HEK293 (cell line): ENCODE data around the gene SPP2.

Experiments
- YY1 ChIP-seq: fragments of 450-650 bp; formaldehyde crosslinking; IDR thresholded peaks from 2 replicates; pipeline ENCODE4 v1.5.1; 2018; ENCODE audit warnings: missing biosample characterization, missing genetic modification characterization
- ZFP37 ChIP-seq: fragments of 450-650 bp; formaldehyde crosslinking; IDR thresholded peaks from 2 replicates; pipeline ENCODE4 v1.5.1; 2016; ENCODE audit warnings: missing biosample characterization, missing genetic modification characterization
- ZNF423 ChIP-seq: fragments of 450-650 bp; formaldehyde crosslinking; IDR thresholded peaks from 2 replicates; pipeline ENCODE4 v1.5.1; 2016; ENCODE audit warnings: missing biosample characterization, missing genetic modification characterization
- ZNF654 ChIP-seq: fragments of 450-650 bp; formaldehyde crosslinking; IDR thresholded peaks from 2 replicates; pipeline ENCODE4 v1.5.1; 2016; ENCODE audit warnings: low read depth, missing biosample characterization, missing genetic modification characterization
- TF ChIP-seq, protein P1 (sequence below): fragments of 450-650 bp; formaldehyde crosslinking; IDR thresholded peaks from 2 replicates; pipeline ENCODE4 v1.5.1; 2016; ENCODE audit warnings: missing biosample characterization, missing genetic modification characterization
- TF ChIP-seq, protein P2 (sequence below): fragments of 450-650 bp; formaldehyde crosslinking; IDR thresholded peaks from 2 replicates; pipeline ENCODE4 v1.5.1; 2016; ENCODE audit warnings: missing biosample characterization, missing genetic modification characterization
- TF ChIP-seq, protein P3 (sequence below): fragments of 450-650 bp; formaldehyde crosslinking; IDR thresholded peaks from 2 replicates; pipeline ENCODE4 v1.5.1; 2016; ENCODE audit warnings: missing biosample characterization, missing genetic modification characterization, borderline replicate concordance
- TF ChIP-seq, protein P4 (sequence below): fragments of 450-650 bp; formaldehyde crosslinking; IDR thresholded peaks from 2 replicates; pipeline ENCODE4 v1.5.1; 2016; ENCODE audit warnings: missing biosample characterization, missing genetic modification characterization

DNA sequence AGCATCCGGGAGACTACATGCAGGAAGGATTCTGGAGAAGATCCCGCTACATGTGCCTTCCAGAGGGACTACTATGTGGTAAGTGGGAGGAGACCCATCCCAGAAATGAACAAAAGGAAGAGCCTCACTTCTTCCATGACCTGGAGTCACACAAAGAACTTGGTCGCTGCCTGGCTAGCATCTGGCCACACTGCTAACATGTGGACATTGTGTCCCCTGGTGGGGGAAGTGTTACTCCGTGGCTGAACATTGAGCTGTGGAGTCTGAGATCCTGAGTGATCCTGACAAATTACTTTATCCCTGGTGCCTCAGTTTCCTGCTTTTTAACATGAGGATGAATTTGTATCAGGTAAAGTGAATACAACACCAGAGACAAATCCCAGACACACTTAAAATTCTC, 8.4 kb downstream of the SPP2 start:
- TF ChIP-seq, protein P1, sequence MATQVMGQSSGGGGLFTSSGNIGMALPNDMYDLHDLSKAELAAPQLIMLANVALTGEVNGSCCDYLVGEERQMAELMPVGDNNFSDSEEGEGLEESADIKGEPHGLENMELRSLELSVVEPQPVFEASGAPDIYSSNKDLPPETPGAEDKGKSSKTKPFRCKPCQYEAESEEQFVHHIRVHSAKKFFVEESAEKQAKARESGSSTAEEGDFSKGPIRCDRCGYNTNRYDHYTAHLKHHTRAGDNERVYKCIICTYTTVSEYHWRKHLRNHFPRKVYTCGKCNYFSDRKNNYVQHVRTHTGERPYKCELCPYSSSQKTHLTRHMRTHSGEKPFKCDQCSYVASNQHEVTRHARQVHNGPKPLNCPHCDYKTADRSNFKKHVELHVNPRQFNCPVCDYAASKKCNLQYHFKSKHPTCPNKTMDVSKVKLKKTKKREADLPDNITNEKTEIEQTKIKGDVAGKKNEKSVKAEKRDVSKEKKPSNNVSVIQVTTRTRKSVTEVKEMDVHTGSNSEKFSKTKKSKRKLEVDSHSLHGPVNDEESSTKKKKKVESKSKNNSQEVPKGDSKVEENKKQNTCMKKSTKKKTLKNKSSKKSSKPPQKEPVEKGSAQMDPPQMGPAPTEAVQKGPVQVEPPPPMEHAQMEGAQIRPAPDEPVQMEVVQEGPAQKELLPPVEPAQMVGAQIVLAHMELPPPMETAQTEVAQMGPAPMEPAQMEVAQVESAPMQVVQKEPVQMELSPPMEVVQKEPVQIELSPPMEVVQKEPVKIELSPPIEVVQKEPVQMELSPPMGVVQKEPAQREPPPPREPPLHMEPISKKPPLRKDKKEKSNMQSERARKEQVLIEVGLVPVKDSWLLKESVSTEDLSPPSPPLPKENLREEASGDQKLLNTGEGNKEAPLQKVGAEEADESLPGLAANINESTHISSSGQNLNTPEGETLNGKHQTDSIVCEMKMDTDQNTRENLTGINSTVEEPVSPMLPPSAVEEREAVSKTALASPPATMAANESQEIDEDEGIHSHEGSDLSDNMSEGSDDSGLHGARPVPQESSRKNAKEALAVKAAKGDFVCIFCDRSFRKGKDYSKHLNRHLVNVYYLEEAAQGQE: no peak
- TF ChIP-seq ZNF654 (tag by site-specific recombination) (no peak), ZFP37 (tag by site-specific recombination) (no peak), YY1 (tag by site-specific recombination) (no peak), ZNF423 (tag by site-specific recombination) (no peak)
- TF ChIP-seq, protein P2, sequence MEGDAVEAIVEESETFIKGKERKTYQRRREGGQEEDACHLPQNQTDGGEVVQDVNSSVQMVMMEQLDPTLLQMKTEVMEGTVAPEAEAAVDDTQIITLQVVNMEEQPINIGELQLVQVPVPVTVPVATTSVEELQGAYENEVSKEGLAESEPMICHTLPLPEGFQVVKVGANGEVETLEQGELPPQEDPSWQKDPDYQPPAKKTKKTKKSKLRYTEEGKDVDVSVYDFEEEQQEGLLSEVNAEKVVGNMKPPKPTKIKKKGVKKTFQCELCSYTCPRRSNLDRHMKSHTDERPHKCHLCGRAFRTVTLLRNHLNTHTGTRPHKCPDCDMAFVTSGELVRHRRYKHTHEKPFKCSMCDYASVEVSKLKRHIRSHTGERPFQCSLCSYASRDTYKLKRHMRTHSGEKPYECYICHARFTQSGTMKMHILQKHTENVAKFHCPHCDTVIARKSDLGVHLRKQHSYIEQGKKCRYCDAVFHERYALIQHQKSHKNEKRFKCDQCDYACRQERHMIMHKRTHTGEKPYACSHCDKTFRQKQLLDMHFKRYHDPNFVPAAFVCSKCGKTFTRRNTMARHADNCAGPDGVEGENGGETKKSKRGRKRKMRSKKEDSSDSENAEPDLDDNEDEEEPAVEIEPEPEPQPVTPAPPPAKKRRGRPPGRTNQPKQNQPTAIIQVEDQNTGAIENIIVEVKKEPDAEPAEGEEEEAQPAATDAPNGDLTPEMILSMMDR (tag by site-specific recombination): no peak
- TF ChIP-seq, protein P3, sequence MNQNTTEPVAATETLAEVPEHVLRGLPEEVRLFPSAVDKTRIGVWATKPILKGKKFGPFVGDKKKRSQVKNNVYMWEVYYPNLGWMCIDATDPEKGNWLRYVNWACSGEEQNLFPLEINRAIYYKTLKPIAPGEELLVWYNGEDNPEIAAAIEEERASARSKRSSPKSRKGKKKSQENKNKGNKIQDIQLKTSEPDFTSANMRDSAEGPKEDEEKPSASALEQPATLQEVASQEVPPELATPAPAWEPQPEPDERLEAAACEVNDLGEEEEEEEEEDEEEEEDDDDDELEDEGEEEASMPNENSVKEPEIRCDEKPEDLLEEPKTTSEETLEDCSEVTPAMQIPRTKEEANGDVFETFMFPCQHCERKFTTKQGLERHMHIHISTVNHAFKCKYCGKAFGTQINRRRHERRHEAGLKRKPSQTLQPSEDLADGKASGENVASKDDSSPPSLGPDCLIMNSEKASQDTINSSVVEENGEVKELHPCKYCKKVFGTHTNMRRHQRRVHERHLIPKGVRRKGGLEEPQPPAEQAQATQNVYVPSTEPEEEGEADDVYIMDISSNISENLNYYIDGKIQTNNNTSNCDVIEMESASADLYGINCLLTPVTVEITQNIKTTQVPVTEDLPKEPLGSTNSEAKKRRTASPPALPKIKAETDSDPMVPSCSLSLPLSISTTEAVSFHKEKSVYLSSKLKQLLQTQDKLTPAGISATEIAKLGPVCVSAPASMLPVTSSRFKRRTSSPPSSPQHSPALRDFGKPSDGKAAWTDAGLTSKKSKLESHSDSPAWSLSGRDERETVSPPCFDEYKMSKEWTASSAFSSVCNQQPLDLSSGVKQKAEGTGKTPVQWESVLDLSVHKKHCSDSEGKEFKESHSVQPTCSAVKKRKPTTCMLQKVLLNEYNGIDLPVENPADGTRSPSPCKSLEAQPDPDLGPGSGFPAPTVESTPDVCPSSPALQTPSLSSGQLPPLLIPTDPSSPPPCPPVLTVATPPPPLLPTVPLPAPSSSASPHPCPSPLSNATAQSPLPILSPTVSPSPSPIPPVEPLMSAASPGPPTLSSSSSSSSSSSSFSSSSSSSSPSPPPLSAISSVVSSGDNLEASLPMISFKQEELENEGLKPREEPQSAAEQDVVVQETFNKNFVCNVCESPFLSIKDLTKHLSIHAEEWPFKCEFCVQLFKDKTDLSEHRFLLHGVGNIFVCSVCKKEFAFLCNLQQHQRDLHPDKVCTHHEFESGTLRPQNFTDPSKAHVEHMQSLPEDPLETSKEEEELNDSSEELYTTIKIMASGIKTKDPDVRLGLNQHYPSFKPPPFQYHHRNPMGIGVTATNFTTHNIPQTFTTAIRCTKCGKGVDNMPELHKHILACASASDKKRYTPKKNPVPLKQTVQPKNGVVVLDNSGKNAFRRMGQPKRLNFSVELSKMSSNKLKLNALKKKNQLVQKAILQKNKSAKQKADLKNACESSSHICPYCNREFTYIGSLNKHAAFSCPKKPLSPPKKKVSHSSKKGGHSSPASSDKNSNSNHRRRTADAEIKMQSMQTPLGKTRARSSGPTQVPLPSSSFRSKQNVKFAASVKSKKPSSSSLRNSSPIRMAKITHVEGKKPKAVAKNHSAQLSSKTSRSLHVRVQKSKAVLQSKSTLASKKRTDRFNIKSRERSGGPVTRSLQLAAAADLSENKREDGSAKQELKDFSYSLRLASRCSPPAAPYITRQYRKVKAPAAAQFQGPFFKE: no peak
- TF ChIP-seq, protein P4, sequence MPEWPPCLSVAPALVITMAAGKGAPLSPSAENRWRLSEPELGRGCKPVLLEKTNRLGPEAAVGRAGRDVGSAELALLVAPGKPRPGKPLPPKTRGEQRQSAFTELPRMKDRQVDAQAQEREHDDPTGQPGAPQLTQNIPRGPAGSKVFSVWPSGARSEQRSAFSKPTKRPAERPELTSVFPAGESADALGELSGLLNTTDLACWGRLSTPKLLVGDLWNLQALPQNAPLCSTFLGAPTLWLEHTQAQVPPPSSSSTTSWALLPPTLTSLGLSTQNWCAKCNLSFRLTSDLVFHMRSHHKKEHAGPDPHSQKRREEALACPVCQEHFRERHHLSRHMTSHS (tag by site-specific recombination): no peak
